Caco-2 (cell line): ENCODE results near the gene MPP3. TPM values are rescaled to one million over a fixed set of nuclear protein-coding genes. Genes with fewer than 3 reads are reported as not detected.

Experiments used
- BruUV-seq: library from RNA; stranded (reverse); fragments of 400-500 nt; replicated peaks from 2 replicates; lab custom pipeline; 2021; lab: Mats Ljungman, UMichigan
- CTCF ChIA-PET: fragments of 300-600 bp; sonication (Branson Sonifier 250); formaldehyde crosslinking; loops from one replicate; lab custom pipeline; 2022; ENCODE audit warnings: antibody characterized with exemption; lab: Charles Lee
- POLR2A ChIA-PET: fragments of 300-600 bp; sonication (Branson Sonifier 250); formaldehyde crosslinking; loops from one replicate; lab custom pipeline; 2022; ENCODE audit warnings: antibody characterized with exemption; lab: Charles Lee
- DNase-seq, 2 experiments: peaks; one replicate each; pipeline versions ENCODE4 v3.0.0 to v3.0.0-alpha.2; 2020 to 2022
- H3K27me3 ChIP-seq: replicated peaks from 2 replicates; pipeline ENCODE4 v1.6.0; 2011; ENCODE audit warnings: low read length; ENCODE audit not compliant: control insufficient read depth, insufficient read depth
- H3K36me3 ChIP-seq: 2 replicates; pipeline ENCODE4 v1.5.1; 2011; ENCODE audit warnings: low read length; ENCODE audit not compliant: control insufficient read depth, insufficient read depth
- H3K4me1 ChIP-seq: fragments of 250-450 bp; sonication (Bioruptor Pico); 2 replicates; pipeline ENCODE4 v1.5.1; 2020; ENCODE audit warnings: mild to moderate bottlenecking
- H3K4me3 ChIP-seq: 2 replicates; pipeline ENCODE4 v1.5.1; 2011; ENCODE audit warnings: low read depth, mild to moderate bottlenecking, control low read depth, low read length
- H3K9me3 ChIP-seq: fragments of 250-450 bp; sonication (Bioruptor Pico); 2 replicates; pipeline ENCODE4 v1.5.1; 2020; ENCODE audit warnings: mild to moderate bottlenecking, moderate library complexity
- H3K27ac Mint-ChIP-seq: one replicate; pipeline ENCODE4 v1.8.0; 2022; ENCODE audit warnings: mixed read lengths; ENCODE audit not compliant: unreplicated experiment
- H3K27me3 Mint-ChIP-seq: one replicate; pipeline ENCODE4 v1.8.0; 2022; ENCODE audit warnings: mixed read lengths; ENCODE audit not compliant: insufficient read depth, unreplicated experiment
- H3K36me3 Mint-ChIP-seq: one replicate; pipeline ENCODE4 v1.8.0; 2022; ENCODE audit warnings: mild to moderate bottlenecking, mixed read lengths; ENCODE audit not compliant: insufficient read depth, unreplicated experiment
- H3K4me1 Mint-ChIP-seq: one replicate; pipeline ENCODE4 v1.8.0; 2022; ENCODE audit warnings: low read depth, mixed read lengths; ENCODE audit not compliant: unreplicated experiment
- H3K4me3 Mint-ChIP-seq: one replicate; pipeline ENCODE4 v1.8.0; 2022; ENCODE audit warnings: mild to moderate bottlenecking, moderate library complexity, mixed read lengths; ENCODE audit not compliant: unreplicated experiment
- H3K9me3 Mint-ChIP-seq: one replicate; pipeline ENCODE4 v1.8.0; 2022; ENCODE audit warnings: mixed read lengths; ENCODE audit not compliant: unreplicated experiment
- CTCF ChIP-seq, 2 experiments: fragments of 200-600 bp in 1 of 2; IDR thresholded peaks; 1 replicate in 1 of 2; 2 replicates in 1 of 2; pipeline versions ENCODE4 v1.5.1 to v1.8.0; 2011 to 2022; ENCODE audit warnings: antibody characterized with exemption in 1 of 2, control low read depth in 1 of 2, inconsistent platforms in 1 of 2, low read depth in 1 of 2, low read length in 1 of 2, mild to moderate bottlenecking in 1 of 2, moderate library complexity in 1 of 2; ENCODE audit not compliant: insufficient read depth in 1 of 2, severe bottlenecking in 1 of 2, unreplicated experiment in 1 of 2
- intact Hi-C: fragments of 100-400 bp; cut with micrococcal nuclease; formaldehyde crosslinking; loops from one replicate; pipeline ENCODE4 v1.10.0; 2022; ENCODE audit not compliant: unreplicated experiment
- total RNA-seq: library from RNA; stranded (reverse); gene quantifications from 2 replicates; pipeline ENCODE4 v1.2.3, GENCODE V29; 2022

The MPP3 gene
- total RNA-seq, 1 experiment from 2014 or later, result 7.9 TPM

DNA sequence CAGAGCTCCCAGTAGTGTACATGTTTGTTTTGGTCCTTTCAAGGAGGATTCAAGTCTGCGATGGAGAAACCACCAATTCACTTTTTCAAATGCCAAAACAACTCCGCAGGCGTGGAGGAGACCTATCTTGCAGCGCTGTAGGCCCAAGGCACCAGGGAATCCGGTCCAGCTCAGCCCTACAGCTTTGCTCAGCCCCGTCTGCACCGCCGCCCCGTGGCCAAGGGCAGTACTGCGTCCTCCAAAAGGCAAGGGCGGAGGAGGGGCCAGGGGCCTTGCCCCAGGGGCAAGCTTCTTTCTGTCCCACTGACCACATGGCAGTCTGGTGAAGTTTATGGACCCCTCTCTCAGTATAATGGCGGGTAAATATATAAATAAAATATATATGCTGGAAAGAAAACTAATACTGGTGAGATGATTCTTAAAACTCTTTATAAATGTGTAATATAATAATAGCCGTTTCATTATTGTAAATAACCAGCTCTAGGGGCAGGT, 13.3 kb upstream of the MPP3 start:
- H3K4me1 Mint-ChIP-seq, result peaks cover 15% of the 10 kb centered on the region
- Histone ChIP-seq H3K36me3 (no peaks in the 10 kb centered on the region), H3K9me3 (no peaks in the 10 kb centered on the region), H3K4me3 (no peak overlapping the region), H3K27me3 (no peaks in the 10 kb centered on the region), H3K4me1 (peaks cover 10% of the 10 kb centered on the region; the same call in 1 of the 2 replicates)
- H3K27me3 Mint-ChIP-seq, result peaks cover 12% of the 10 kb centered on the region
- TF ChIP-seq CTCF (IDR thresholded peaks at IDR 0.05; ENCODE audit: insufficient read depth in 1 of 2, low read depth in 1 of 2, low read length in 1 of 2, severe bottlenecking in 1 of 2, unreplicated experiment in 1 of 2), result peak; percentile 98
- H3K4me3 Mint-ChIP-seq, result no peak overlapping the region
- intact Hi-C loops, result loop anchor here (1.0 kb wide), 2 partner anchors 66 to 152 kb away; partner anchors contain the start of gene CFAP97D1
- POLR2A ChIA-PET, result interaction anchor here (0.7 to 1.0 kb wide), 2 partner anchors 68 to 220 kb away, joined by 3 to 20 read pairs; partner anchors contain the start of genes DUSP3 and LSM12
- CTCF ChIA-PET, result interaction anchor here (0.6 to 1.9 kb wide), 19 partner anchors 9 to 482 kb away, joined by 3 to 19 read pairs (median 4); partner anchors contain the start of genes DUSP3 and MPP3
- no peak overlapping the region for H3K27ac Mint-ChIP-seq
- no TSS peak for BruUV-seq
- H3K36me3 Mint-ChIP-seq, result peaks cover 8% of the 10 kb centered on the region
- H3K9me3 Mint-ChIP-seq, result no peaks in the 10 kb centered on the region
- peak; percentile 83 to 95 for DNase-seq

GRCh38 chr17:43845766-43846165, 12.8 kb upstream of the MPP3 start:
- Histone ChIP-seq H3K27me3 (no peaks in the 10 kb centered on the region), H3K9me3 (no peaks in the 10 kb centered on the region), H3K4me1 (peaks cover 13% of the 10 kb centered on the region; the same call in 1 of the 2 replicates), H3K36me3 (no peaks in the 10 kb centered on the region), H3K4me3 (no peak overlapping the region)
- no peak for DNase-seq
- ChIA-PET POLR2A (interaction anchor here (0.7 to 1.0 kb wide), 2 partner anchors 67 to 221 kb away, joined by 3 to 20 read pairs; partner anchors contain the start of genes DUSP3 and LSM12), CTCF (interaction anchor here (0.6 to 1.9 kb wide), 18 partner anchors 10 to 240 kb away, joined by 3 to 19 read pairs (median 4); partner anchors contain the start of genes DUSP3 and MPP3)
- Mint-ChIP-seq H3K9me3 (no peaks in the 10 kb centered on the region), H3K27me3 (peaks cover 12% of the 10 kb centered on the region), H3K4me3 (no peak overlapping the region), H3K4me1 (peaks cover 12% of the 10 kb centered on the region), H3K36me3 (peaks cover 8% of the 10 kb centered on the region), H3K27ac (no peak overlapping the region)
- BruUV-seq, result no TSS peak
- no peak for TF ChIP-seq CTCF (IDR thresholded peaks at IDR 0.05; ENCODE audit: insufficient read depth in 1 of 2, low read depth in 1 of 2, low read length in 1 of 2, severe bottlenecking in 1 of 2, unreplicated experiment in 1 of 2)
- intact Hi-C loops, result loop anchor here (1.0 kb wide), 2 partner anchors 65 to 151 kb away; partner anchors contain the start of gene CFAP97D1

- Mint-ChIP-seq H3K4me1 (peaks cover 18% of the 10 kb centered on the region), H3K27me3 (peaks cover 14% of the 10 kb centered on the region), H3K36me3 (no peaks in the 10 kb centered on the region), H3K9me3 (no peaks in the 10 kb centered on the region), H3K27ac (no peak overlapping the region), H3K4me3 (no peak overlapping the region)
- ChIA-PET CTCF (no interaction called here), POLR2A (no interaction called here)
- intact Hi-C loops, result no loop called here
- H3K9me3 ChIP-seq, result no peaks in the 10 kb centered on the region
- H3K4me1 ChIP-seq, result peaks cover 13% of the 10 kb centered on the region; the same call in 1 of the 2 replicates
- no peak for TF ChIP-seq CTCF (IDR thresholded peaks at IDR 0.05; ENCODE audit: insufficient read depth in 1 of 2, low read depth in 1 of 2, low read length in 1 of 2, severe bottlenecking in 1 of 2, unreplicated experiment in 1 of 2)
- DNase-seq, result peak in 1 of 2 experiments; percentile 19
- no peaks in the 10 kb centered on the region for H3K36me3 ChIP-seq
- no TSS peak for BruUV-seq
- no peaks in the 10 kb centered on the region for H3K27me3 ChIP-seq
- H3K4me3 ChIP-seq, result no peak overlapping the region
Observed at GRCh38 chr17:43844241-43844640, 11.3 kb upstream of the MPP3 start.
